IMR-90 (cell line): ENCODE measurements around the gene FOXP1.
"Not testable (repeated sequence)": the region's sequence is repeated elsewhere in the genome, so short reads cannot be mapped to it uniquely, and the experiment has no call there.

ENCODE experiments used
- CEBPB ChIP-seq: IDR thresholded peaks from 2 replicates; pipeline ENCODE4 v1.6.1; 2012; ENCODE audit warnings: low read depth, low read length, improper control_type of control experiment
- CHD1 ChIP-seq: IDR thresholded peaks from 2 replicates; pipeline ENCODE4 v1.6.1; 2012; ENCODE audit warnings: low read depth, low read length, improper control_type of control experiment
- FOS ChIP-seq: fragments of 150-350 bp; IDR thresholded peaks from 2 replicates; pipeline ENCODE4 v1.6.1; 2016; ENCODE audit warnings: low read depth, low read length
- POLR2A ChIP-seq: IDR thresholded peaks from 2 replicates; pipeline ENCODE4 v1.6.1; 2012; ENCODE audit warnings: mild to moderate bottlenecking, low read depth, low read length
- RAD21 ChIP-seq: IDR thresholded peaks from 2 replicates; pipeline ENCODE4 v1.6.1; 2012; ENCODE audit warnings: low read length, improper control_type of control experiment
- SMC3 ChIP-seq: fragments of 150-350 bp; IDR thresholded peaks from 2 replicates; pipeline ENCODE4 v1.6.1; 2016; ENCODE audit warnings: low read depth, mild to moderate bottlenecking, antibody characterized with exemption, low read length, moderate library complexity
- TF ChIP-seq, protein P1 (sequence below): conservative IDR thresholded peaks from 2 replicates; pipeline ENCODE4 v1.5.1; 2012; ENCODE audit warnings: mild to moderate bottlenecking, low read depth, low read length, improper control_type of control experiment

DNA sequence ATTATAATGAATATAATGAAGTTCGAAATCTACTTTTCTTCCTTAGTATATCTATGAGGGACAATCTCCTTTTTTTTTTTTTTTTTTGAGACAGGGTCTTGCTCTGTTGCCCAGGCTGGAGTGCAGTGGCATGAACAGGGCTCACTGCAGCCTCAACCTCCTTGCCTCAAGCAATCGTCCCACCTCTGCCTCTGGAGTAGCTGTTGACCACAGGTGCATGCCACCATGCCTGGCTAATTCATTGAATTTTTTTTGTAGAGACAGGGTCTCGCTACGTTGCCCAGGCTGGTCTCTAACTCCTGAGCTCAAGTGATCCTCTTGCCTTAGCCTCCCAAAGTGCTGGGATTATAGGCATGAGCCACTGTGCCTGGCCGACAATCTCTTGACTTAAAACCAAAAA lies 607.5 kb downstream of the FOXP1 start:
- TF ChIP-seq, protein P1, sequence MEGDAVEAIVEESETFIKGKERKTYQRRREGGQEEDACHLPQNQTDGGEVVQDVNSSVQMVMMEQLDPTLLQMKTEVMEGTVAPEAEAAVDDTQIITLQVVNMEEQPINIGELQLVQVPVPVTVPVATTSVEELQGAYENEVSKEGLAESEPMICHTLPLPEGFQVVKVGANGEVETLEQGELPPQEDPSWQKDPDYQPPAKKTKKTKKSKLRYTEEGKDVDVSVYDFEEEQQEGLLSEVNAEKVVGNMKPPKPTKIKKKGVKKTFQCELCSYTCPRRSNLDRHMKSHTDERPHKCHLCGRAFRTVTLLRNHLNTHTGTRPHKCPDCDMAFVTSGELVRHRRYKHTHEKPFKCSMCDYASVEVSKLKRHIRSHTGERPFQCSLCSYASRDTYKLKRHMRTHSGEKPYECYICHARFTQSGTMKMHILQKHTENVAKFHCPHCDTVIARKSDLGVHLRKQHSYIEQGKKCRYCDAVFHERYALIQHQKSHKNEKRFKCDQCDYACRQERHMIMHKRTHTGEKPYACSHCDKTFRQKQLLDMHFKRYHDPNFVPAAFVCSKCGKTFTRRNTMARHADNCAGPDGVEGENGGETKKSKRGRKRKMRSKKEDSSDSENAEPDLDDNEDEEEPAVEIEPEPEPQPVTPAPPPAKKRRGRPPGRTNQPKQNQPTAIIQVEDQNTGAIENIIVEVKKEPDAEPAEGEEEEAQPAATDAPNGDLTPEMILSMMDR = not testable (repeated sequence)
- not testable (repeated sequence) for TF ChIP-seq POLR2A, CHD1, FOS, SMC3, CEBPB, RAD21
